ENCODE results near the gene LSAMP. TPM values are rescaled to one million over a fixed set of nuclear protein-coding genes. Genes with fewer than 3 reads are reported as not detected.

LSAMP gene
- total and polyA plus RNA-seq, 2 of the 8 experiments (the other 6 are each of a cell fraction or from before 2014, with no cell fraction given), result 1.8 to 5.7 TPM

- 93% methylated on average over 1 of the region's 1 CpG; no CpG with 5 or more reads in 1 of the 2 experiments for WGBS, 2 experiments (ENCODE audit: extremely low coverage in 1 of 2, insufficient coverage in 1 of 2, insufficient read length in 1 of 2, insufficient replicate concordance in 2 of 2, low coverage in 1 of 2, low lambda C conversion rate in 2 of 2, missing lambda C conversion rate in 1 of 2)
- H3K4me1 ChIP-seq (replicated peaks in 1 of 4; ENCODE audit: control insufficient read depth in 3 of 4, insufficient read depth in 4 of 4, low read length in 3 of 4), result peaks cover 0 to 5% (median 0%) of the 10 kb centered on the region in 4 experiments; a peak in 1 of 7 replicates
These were observed 289.4 kb downstream of the LSAMP start for GRCh38 chr3:116155841-116156240.

More at GRCh38 chr3:116155841-116156240, 289.4 kb downstream of the LSAMP start:
- H3K23ac ChIP-seq (ENCODE audit: insufficient read length), result no peak overlapping the region
- no peak overlapping the region for H3K14ac ChIP-seq (ENCODE audit: insufficient read length)
- CTCF ChIA-PET (ENCODE audit: partially characterized antibody), result no interaction called here
- TF ChIP-seq BCL11A (IDR thresholded peaks at IDR 0.05; ENCODE audit: low read depth in 2 of 2, low read length in 2 of 2), result no peak
- no peak for TF ChIP-seq CTCF (IDR thresholded peaks at IDR 0.05; ENCODE audit: control extremely low read depth in 1 of 3, insufficient read depth in 1 of 3, low read depth in 1 of 3, low read length in 3 of 3)
- TF ChIP-seq SUZ12 (IDR thresholded peaks at IDR 0.05; ENCODE audit: low read length), result no peak
- H3K4me2 ChIP-seq (ENCODE audit: insufficient read depth in 1 of 2, low read depth in 2 of 2, low read length in 2 of 2), result no peak overlapping the region
- no peaks in the 10 kb centered on the region for H3K79me2 ChIP-seq (ENCODE audit: control insufficient read depth in 1 of 2, insufficient read depth in 2 of 2, low read length in 2 of 2)
- no peaks in the 10 kb centered on the region for H3K23me2 ChIP-seq (ENCODE audit: low read depth, low read length)
- FAIRE-seq (no peak), DNase-seq (ENCODE audit: low read depth in 1 of 2, low spot score in 2 of 2) (no peak)
- no peak overlapping the region for H3K56ac ChIP-seq (replicated peaks; ENCODE audit: insufficient read length, low read depth, low read length)
- no peak overlapping the region for H2BK12ac ChIP-seq (ENCODE audit: low read depth, low read length)
- H2AFZ ChIP-seq (ENCODE audit: low read length), result no peak overlapping the region
- no peaks in the 10 kb centered on the region for H3K79me1 ChIP-seq (ENCODE audit: low read depth, low read length)
- H4K8ac ChIP-seq (ENCODE audit: extremely low read depth, insufficient read depth, low read length), result no peak overlapping the region
- H2BK15ac ChIP-seq (ENCODE audit: low read length), result no peak overlapping the region
- POLR2A ChIA-PET (ENCODE audit: partially characterized antibody), result no interaction called here
- H3K9ac ChIP-seq (replicated peaks in 1 of 4; ENCODE audit: extremely low read depth in 1 of 4, low read depth in 3 of 4, low read length in 3 of 4), result no peak overlapping the region
- no peaks in the 10 kb centered on the region for H4K20me1 ChIP-seq (replicated peaks in 1 of 2; ENCODE audit: control insufficient read depth in 1 of 2, insufficient read depth in 2 of 2, low read length in 2 of 2)
- H3K4me3 ChIP-seq (ENCODE audit: extremely low read depth in 1 of 4, insufficient read depth in 2 of 4, low read depth in 3 of 4, low read length in 4 of 4), result no peak overlapping the region
- no peak overlapping the region for H3K27ac ChIP-seq (ENCODE audit: low read depth, low read length)
- no peaks in the 10 kb centered on the region for H3K9me3 ChIP-seq (ENCODE audit: insufficient read depth in 2 of 2, low read depth in 1 of 2, low read length in 1 of 2)
- no peak overlapping the region for H2BK20ac ChIP-seq (ENCODE audit: low read length)
- no peak overlapping the region for H2BK5ac ChIP-seq (ENCODE audit: low read depth, low read length)
- no peak overlapping the region for H3K4ac ChIP-seq (replicated peaks; ENCODE audit: insufficient read length, low read depth, low read length)
- H3K18ac ChIP-seq (ENCODE audit: extremely low read depth, low read length), result no peak overlapping the region
- H2AK5ac ChIP-seq (ENCODE audit: low read depth, low read length), result no peak overlapping the region
- no peak overlapping the region for H4K5ac ChIP-seq (ENCODE audit: insufficient read length, low read depth, low read length)
- H3K27me3 ChIP-seq (replicated peaks in 1 of 4; ENCODE audit: control insufficient read depth in 3 of 4, extremely low read depth in 1 of 4, insufficient read depth in 3 of 4, low read length in 3 of 4), result no peaks in the 10 kb centered on the region; a peak in 1 of 7 replicates
- H2BK120ac ChIP-seq (replicated peaks; ENCODE audit: low read depth, low read length), result no peak overlapping the region
- no peak overlapping the region for H4K91ac ChIP-seq (replicated peaks; ENCODE audit: insufficient read length, low read length)
- no peaks in the 10 kb centered on the region for H3K36me3 ChIP-seq (ENCODE audit: control insufficient read depth in 2 of 4, insufficient read depth in 4 of 4, low read length in 3 of 4)

All from H1 (cell line).